ENCODE results near the gene UBE4B.

Gene UBE4B

GRCh38 chr1:10181154-10181553, 148.4 kb downstream of the UBE4B start:
- no peak overlapping the region for H4K91ac ChIP-seq (ENCODE audit: low read length)
- no peaks in the 10 kb centered on the region for H3K9me3 ChIP-seq (ENCODE audit: control insufficient read depth, low read length)
- H2BK12ac ChIP-seq (ENCODE audit: low read length in 2 of 2), result no peak overlapping the region
- H2BK15ac ChIP-seq (ENCODE audit: low read depth, poor library complexity, severe bottlenecking), result no peak overlapping the region
- no peaks in the 10 kb centered on the region for H3K4me1 ChIP-seq (ENCODE audit: control insufficient read depth, insufficient read depth, low read depth, low read length)
- no peaks in the 10 kb centered on the region for H3K27me3 ChIP-seq (ENCODE audit: control insufficient read depth in 1 of 2, insufficient read depth in 1 of 2, low read length in 2 of 2)
- H3K4ac ChIP-seq (ENCODE audit: low read depth in 1 of 2, low read length in 2 of 2), result no peak overlapping the region
- no peak overlapping the region for H4K8ac ChIP-seq (ENCODE audit: low read length)
- H2BK120ac ChIP-seq (ENCODE audit: low read depth, low read length), result no peak overlapping the region
- H3K18ac ChIP-seq (ENCODE audit: low read depth in 1 of 2, low read length in 2 of 2), result no peak overlapping the region
- peaks cover 18 to 34% of the 10 kb centered on the region in 2 experiments for H3K36me3 ChIP-seq (ENCODE audit: control insufficient read depth in 1 of 2, insufficient read depth in 2 of 2, low read depth in 1 of 2, low read length in 2 of 2)
- H2AFZ ChIP-seq (ENCODE audit: low read depth, low read length), result no peak overlapping the region
- H3K4me2 ChIP-seq (ENCODE audit: low read length, poor library complexity, severe bottlenecking), result no peak overlapping the region
- H3K9ac ChIP-seq (ENCODE audit: low read length), result peak overlapping the region; percentile 32
- H2AK5ac ChIP-seq (ENCODE audit: low read length, severe bottlenecking), result no peak overlapping the region
- no peak overlapping the region for H3K27ac ChIP-seq (ENCODE audit: low read length, poor library complexity, severe bottlenecking)
- no peak overlapping the region for H3K14ac ChIP-seq (ENCODE audit: low read length in 2 of 2)
- no peak overlapping the region for H2BK5ac ChIP-seq (ENCODE audit: low read depth, low read length, poor library complexity, severe bottlenecking)
- 98% methylated on average over 7 of the region's 7 CpGs for WGBS
- H3K4me3 ChIP-seq (ENCODE audit: insufficient read depth in 1 of 2, low read depth in 1 of 2, low read length in 2 of 2), result no peak overlapping the region
- no peak for DNase-seq
- no peak overlapping the region for H3K23ac ChIP-seq (ENCODE audit: low read length in 2 of 2)
- H3K79me1 ChIP-seq (replicated peaks; ENCODE audit: low read length, poor library complexity, severe bottlenecking), result peaks cover 5% of the 10 kb centered on the region

- Histone ChIP-seq H2BK5ac (ENCODE audit: low read depth, low read length, poor library complexity, severe bottlenecking) (no peak overlapping the region), H3K4me2 (ENCODE audit: low read length, poor library complexity, severe bottlenecking) (no peak overlapping the region), H3K23ac (ENCODE audit: low read length in 2 of 2) (no peak overlapping the region), H3K27me3 (ENCODE audit: control insufficient read depth in 1 of 2, insufficient read depth in 1 of 2, low read length in 2 of 2) (no peaks in the 10 kb centered on the region), H3K14ac (ENCODE audit: low read length in 2 of 2) (no peak overlapping the region), H4K8ac (ENCODE audit: low read length) (no peak overlapping the region), H4K91ac (ENCODE audit: low read length) (no peak overlapping the region), H3K4ac (ENCODE audit: low read depth in 1 of 2, low read length in 2 of 2) (no peak overlapping the region), H3K27ac (ENCODE audit: low read length, poor library complexity, severe bottlenecking) (no peak overlapping the region), H3K18ac (ENCODE audit: low read depth in 1 of 2, low read length in 2 of 2) (no peak overlapping the region), H2AK5ac (ENCODE audit: low read length, severe bottlenecking) (no peak overlapping the region), H3K9me3 (ENCODE audit: control insufficient read depth, low read length) (no peaks in the 10 kb centered on the region), H2BK15ac (ENCODE audit: low read depth, poor library complexity, severe bottlenecking) (no peak overlapping the region), H3K4me1 (ENCODE audit: control insufficient read depth, insufficient read depth, low read depth, low read length) (no peaks in the 10 kb centered on the region), H2BK12ac (ENCODE audit: low read length in 2 of 2) (no peak overlapping the region), H2AFZ (ENCODE audit: low read depth, low read length) (no peak overlapping the region), H3K9ac (ENCODE audit: low read length) (no peak overlapping the region), H3K79me1 (replicated peaks; ENCODE audit: low read length, poor library complexity, severe bottlenecking) (no peaks in the 10 kb centered on the region), H3K4me3 (ENCODE audit: insufficient read depth in 1 of 2, low read depth in 1 of 2, low read length in 2 of 2) (no peak overlapping the region), H3K36me3 (ENCODE audit: control insufficient read depth in 1 of 2, insufficient read depth in 2 of 2, low read depth in 1 of 2, low read length in 2 of 2) (peaks cover 9 to 12% of the 10 kb centered on the region in 2 experiments), H2BK120ac (ENCODE audit: low read depth, low read length) (no peak overlapping the region)
- 90% methylated on average over 2 of the region's 2 CpGs for WGBS
- no peak for DNase-seq
These were observed 153.0 kb downstream of the UBE4B start for GRCh38 chr1:10185759-10186158.

- Histone ChIP-seq H3K14ac (ENCODE audit: low read length in 2 of 2) (no peak overlapping the region), H4K91ac (ENCODE audit: low read length) (no peak overlapping the region), H3K9ac (ENCODE audit: low read length) (no peak overlapping the region), H3K4me2 (ENCODE audit: low read length, poor library complexity, severe bottlenecking) (no peak overlapping the region), H3K23ac (ENCODE audit: low read length in 2 of 2) (no peak overlapping the region), H4K8ac (ENCODE audit: low read length) (no peak overlapping the region), H2BK5ac (ENCODE audit: low read depth, low read length, poor library complexity, severe bottlenecking) (no peak overlapping the region), H2AK5ac (ENCODE audit: low read length, severe bottlenecking) (no peak overlapping the region), H3K4ac (ENCODE audit: low read depth in 1 of 2, low read length in 2 of 2) (no peak overlapping the region), H3K9me3 (ENCODE audit: control insufficient read depth, low read length) (no peaks in the 10 kb centered on the region), H2BK12ac (ENCODE audit: low read length in 2 of 2) (no peak overlapping the region), H2BK15ac (ENCODE audit: low read depth, poor library complexity, severe bottlenecking) (no peak overlapping the region), H3K27me3 (ENCODE audit: control insufficient read depth in 1 of 2, insufficient read depth in 1 of 2, low read length in 2 of 2) (no peaks in the 10 kb centered on the region), H3K27ac (ENCODE audit: low read length, poor library complexity, severe bottlenecking) (no peak overlapping the region), H3K4me1 (ENCODE audit: control insufficient read depth, insufficient read depth, low read depth, low read length) (no peaks in the 10 kb centered on the region), H3K18ac (ENCODE audit: low read depth in 1 of 2, low read length in 2 of 2) (no peak overlapping the region), H3K4me3 (ENCODE audit: insufficient read depth in 1 of 2, low read depth in 1 of 2, low read length in 2 of 2) (no peak overlapping the region), H3K36me3 (ENCODE audit: control insufficient read depth in 1 of 2, insufficient read depth in 2 of 2, low read depth in 1 of 2, low read length in 2 of 2) (peaks cover 3 to 10% of the 10 kb centered on the region in 2 experiments), H2BK120ac (ENCODE audit: low read depth, low read length) (no peak overlapping the region), H2AFZ (ENCODE audit: low read depth, low read length) (no peak overlapping the region), H3K79me1 (replicated peaks; ENCODE audit: low read length, poor library complexity, severe bottlenecking) (no peaks in the 10 kb centered on the region)
- 82% methylated on average over 12 of the region's 12 CpGs for WGBS
- no peak for DNase-seq
These were observed 153.7 kb downstream of the UBE4B start for GRCh38 chr1:10186331-10187025.

GRCh38 chr1:10187026-10187334, 154.2 kb downstream of the UBE4B start:
- Histone ChIP-seq H4K8ac (ENCODE audit: low read length) (no peak overlapping the region), H3K9me3 (ENCODE audit: control insufficient read depth, low read length) (no peaks in the 10 kb centered on the region), H3K14ac (ENCODE audit: low read length in 2 of 2) (no peak overlapping the region), H3K79me1 (replicated peaks; ENCODE audit: low read length, poor library complexity, severe bottlenecking) (no peaks in the 10 kb centered on the region), H3K4ac (ENCODE audit: low read depth in 1 of 2, low read length in 2 of 2) (no peak overlapping the region), H3K9ac (ENCODE audit: low read length) (no peak overlapping the region), H3K27me3 (ENCODE audit: control insufficient read depth in 1 of 2, insufficient read depth in 1 of 2, low read length in 2 of 2) (no peaks in the 10 kb centered on the region), H3K4me1 (ENCODE audit: control insufficient read depth, insufficient read depth, low read depth, low read length) (no peaks in the 10 kb centered on the region), H3K4me3 (ENCODE audit: insufficient read depth in 1 of 2, low read depth in 1 of 2, low read length in 2 of 2) (no peak overlapping the region), H2BK120ac (ENCODE audit: low read depth, low read length) (no peak overlapping the region), H2BK12ac (ENCODE audit: low read length in 2 of 2) (no peak overlapping the region), H3K27ac (ENCODE audit: low read length, poor library complexity, severe bottlenecking) (no peak overlapping the region), H3K4me2 (ENCODE audit: low read length, poor library complexity, severe bottlenecking) (no peak overlapping the region), H2AFZ (ENCODE audit: low read depth, low read length) (no peak overlapping the region), H4K91ac (ENCODE audit: low read length) (no peak overlapping the region), H2BK15ac (ENCODE audit: low read depth, poor library complexity, severe bottlenecking) (no peak overlapping the region), H3K23ac (ENCODE audit: low read length in 2 of 2) (no peak overlapping the region), H3K18ac (ENCODE audit: low read depth in 1 of 2, low read length in 2 of 2) (no peak overlapping the region), H2AK5ac (ENCODE audit: low read length, severe bottlenecking) (no peak overlapping the region), H2BK5ac (ENCODE audit: low read depth, low read length, poor library complexity, severe bottlenecking) (no peak overlapping the region), H3K36me3 (ENCODE audit: control insufficient read depth in 1 of 2, insufficient read depth in 2 of 2, low read depth in 1 of 2, low read length in 2 of 2) (peaks cover 3 to 9% of the 10 kb centered on the region in 2 experiments)
- WGBS, result no CpG with 5 or more reads among the region's 4 CpGs
- DNase-seq, result no peak
